HepG2 (cell line): ENCODE data around the gene ARMC5. TPM values are rescaled to one million over a fixed set of nuclear protein-coding genes. Genes with fewer than 3 reads are reported as not detected.
A peak's percentile ranks its signal among the peaks of the same experiment; 100 is the strongest.
"Not testable (repeated sequence)": the region's sequence is repeated elsewhere in the genome, so short reads cannot be mapped to it uniquely, and the experiment has no call there.

Experiments used
- ATAC-seq: fragments of 200-7000 bp; cut with Tn5 transposase; 3 replicates; pipeline ENCODE4 v1.9.1; 2020; ENCODE audit warnings: mild to moderate bottlenecking, moderate library complexity
- BruUV-seq: library from RNA; stranded (reverse); fragments of 400-500 nt; replicated peaks from 2 replicates; lab custom pipeline; 2021; lab: Mats Ljungman, UMichigan
- CTCF ChIA-PET: fragments of 300-600 bp; formaldehyde crosslinking; extraction: SDS; loops from one replicate; lab custom pipeline; 2021; ENCODE audit warnings: low total read pairs, inconsistent platforms, low intra/inter-chr PET ratio; lab: Yijun Ruan, JAX
- POLR2A ChIA-PET: fragments of 350-600 bp; sonication (Branson Sonifier 250); formaldehyde crosslinking; loops from one replicate; lab custom pipeline; 2020; ENCODE audit warnings: antibody characterized with exemption, inconsistent platforms; lab: Yijun Ruan, JAX
- DNase-seq: peaks from one replicate; pipeline ENCODE4 v3.0.0-alpha.2; 2015; ENCODE audit warnings: low spot score
- FAIRE-seq: peaks from 3 replicates; lab custom pipeline; 2011; peaks lifted over from hg19 to GRCh38; lab: Jason Lieb, UNC
- H2AFZ ChIP-seq: one replicate; pipeline ENCODE4 v1.6.1; 2011; ENCODE audit warnings: low read length, inconsistent platforms
- H3K27ac ChIP-seq: fragments of 300-600 bp; 3 replicates; pipeline ENCODE4 v1.8.0; 2011; ENCODE audit warnings: mixed run types, mild to moderate bottlenecking, mixed read lengths, low read length, inconsistent platforms; ENCODE audit not compliant: insufficient read depth; ENCODE audit errors: extremely low read length
- H3K27me3 ChIP-seq, 2 experiments: fragments of 200-600 bp in 1 of 2; 2 replicates in 1 of 2; 3 replicates in 1 of 2; pipeline versions ENCODE4 v1.6.0 to v1.8.0; 2011; ENCODE audit warnings: low read length in 2 of 2, mild to moderate bottlenecking in 2 of 2, moderate library complexity in 2 of 2, inconsistent platforms in 1 of 2; ENCODE audit not compliant: insufficient read depth in 2 of 2, control insufficient read depth in 1 of 2
- H3K36me3 ChIP-seq, 2 experiments: fragments of 200-600 bp in 1 of 2; replicated peaks in 1 of 2; 2 replicates in 1 of 2; 3 replicates in 1 of 2; pipeline versions ENCODE4 v1.5.1 to v1.8.0; 2011; ENCODE audit warnings: low read length in 2 of 2, inconsistent platforms in 1 of 2; ENCODE audit not compliant: insufficient read depth in 2 of 2, control insufficient read depth in 1 of 2
- H3K4me1 ChIP-seq: 2 replicates; pipeline ENCODE4 v1.5.1; 2012; ENCODE audit warnings: low read length, inconsistent platforms; ENCODE audit not compliant: insufficient read depth
- H3K4me2 ChIP-seq: 2 replicates; pipeline ENCODE4 v1.6.0; 2011; ENCODE audit warnings: low read depth, low read length, inconsistent platforms
- H3K4me3 ChIP-seq, 3 experiments: fragments of 200-600 bp in 1 of 3; sonication (generic), shearing (Covaris generic) in 1 of 3; replicated peaks in 1 of 3; 2 replicates each; pipeline ENCODE4 v1.5.1; 2011 to 2016; ENCODE audit warnings: low read length in 3 of 3, inconsistent platforms in 2 of 3, low read depth in 2 of 3, mild to moderate bottlenecking in 2 of 3, control low read depth in 1 of 3, mixed read lengths in 1 of 3; ENCODE audit not compliant: insufficient read depth in 1 of 3
- H3K79me2 ChIP-seq: one replicate; pipeline ENCODE4 v1.6.1; 2011; ENCODE audit warnings: low read length, inconsistent platforms; ENCODE audit not compliant: insufficient read depth
- H3K9ac ChIP-seq: 2 replicates; pipeline ENCODE4 v1.6.0; 2011; ENCODE audit warnings: mild to moderate bottlenecking, low read depth, low read length, inconsistent platforms; ENCODE audit not compliant: insufficient read depth
- H3K9me3 ChIP-seq: 2 replicates; pipeline ENCODE4 v1.5.1; 2012; ENCODE audit warnings: mild to moderate bottlenecking, low read length
- H4K20me1 ChIP-seq: 2 replicates; pipeline ENCODE4 v1.6.0; 2011; ENCODE audit warnings: inconsistent platforms, mild to moderate bottlenecking, low read length, moderate library complexity; ENCODE audit not compliant: insufficient read depth
- ADNP ChIP-seq: sonication (generic); formaldehyde crosslinking; IDR thresholded peaks from 2 replicates; pipeline ENCODE4 v1.4.0; 2020; ENCODE audit warnings: missing genetic modification reagents
- ZNF543 ChIP-seq: sonication (generic); formaldehyde crosslinking; IDR thresholded peaks from 2 replicates; pipeline ENCODE4 v1.4.0; 2020; ENCODE audit warnings: mild to moderate bottlenecking, missing genetic modification reagents
- WGBS: methylation state at CpG from one replicate; pipeline ENCODE4 v1.1.6; 2017; ENCODE audit warnings: low lambda C conversion rate; 5-methylcytosine and 5-hydroxymethylcytosine counted together
- in situ Hi-C: cut with HindIII; loops from 2 replicates; pipeline ENCODE4 v1.10.0; 2017; ENCODE audit warnings: low pct_unique_long_range_greater_than_20kb; ENCODE audit not compliant: extremely low pct_ligation_motif_present
- intact Hi-C: fragments of 100-400 bp; cut with micrococcal nuclease; formaldehyde crosslinking; loops from one replicate; pipeline ENCODE4 v1.10.0; 2022; ENCODE audit not compliant: unreplicated experiment
- polyA plus RNA-seq, 8 experiments: library from polyadenylated mRNA; depleted of rRNA in 3 of 8; stranded (reverse) in 7 of 8; unstranded in 1 of 8; fragments of >200 nt; fragmentation: Illumina TruSeq in 4 of 8; extraction: Trizol in 4 of 8; gene quantifications; 2 replicates each; pipeline versions ENCODE4 v1.2.1 to v1.2.3, GENCODE V29; 2011 to 2016; ENCODE audit warnings: low read depth in 4 of 8, missing spikeins in 1 of 8, mixed read lengths in 1 of 8; ENCODE audit not compliant: insufficient read depth in 1 of 8
- total RNA-seq, 5 experiments: library from RNA; depleted of rRNA; stranded (reverse); fragments of >200 nt; fragmentation: Illumina TruSeq; extraction: Trizol; gene quantifications; 2 replicates each; pipeline ENCODE4 v1.2.3, GENCODE V29; 2016; ENCODE audit warnings: low read depth in 1 of 5
- TF ChIP-seq, protein P1 (sequence below): sonication (generic); formaldehyde crosslinking; IDR thresholded peaks from 2 replicates; pipeline ENCODE4 v1.8.0; 2022; ENCODE audit warnings: mild to moderate bottlenecking, missing genetic modification reagents, moderate library complexity

Gene ARMC5
- total and polyA plus RNA-seq, 2 of the 13 experiments (the other 11 are each of a cell fraction or from before 2014, with no cell fraction given), result 10.8 to 22.3 TPM

DNA sequence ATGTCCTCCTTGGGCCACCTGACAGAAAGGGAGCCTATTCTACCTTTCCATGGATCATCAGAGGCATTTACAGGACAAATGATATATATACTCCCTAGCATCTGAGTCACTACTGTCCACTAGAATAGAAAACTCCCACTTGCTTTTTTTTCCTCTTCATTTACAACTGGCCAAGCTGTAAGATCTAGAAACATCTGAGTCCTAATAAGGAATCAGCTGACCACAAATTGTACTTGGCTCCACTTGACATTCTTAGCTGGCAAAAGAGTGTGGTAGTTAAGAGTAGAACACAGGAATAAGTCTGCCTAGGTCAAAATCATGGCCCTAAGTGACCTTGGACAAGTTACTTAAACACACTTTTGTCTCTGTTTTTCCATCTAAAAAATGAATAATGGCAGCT lies 43.7 kb downstream of the ARMC5 start:
- Histone ChIP-seq H3K4me3 (no peak overlapping the region), H3K4me2 (no peak overlapping the region), H3K9ac (no peak overlapping the region), H3K27ac (no peak overlapping the region), H4K20me1 (no peaks in the 10 kb centered on the region), H3K4me1 (peaks cover 49% of the 10 kb centered on the region), H3K27me3 (no peaks in the 10 kb centered on the region; a peak in 1 of 5 replicates), H3K79me2 (peaks cover 17% of the 10 kb centered on the region), H3K9me3 (no peaks in the 10 kb centered on the region), H3K36me3 (peaks cover 7 to 35% of the 10 kb centered on the region in 2 experiments; a peak in 4 of 5 replicates), H2AFZ (no peak overlapping the region)
- in situ Hi-C loops, result no loop called here
- ChIA-PET POLR2A (interaction anchor here (0.7 to 2.5 kb wide), 5 partner anchors 19 to 324 kb away, joined by 3 to 13 read pairs (median 7); partner anchors contain the start of gene ARMC5), CTCF (no interaction called here)
- intact Hi-C loops, result no loop called here
- DNase-seq (no peak), FAIRE-seq (no peak), ATAC-seq (no peak)
- no TSS peak for BruUV-seq
- TF ChIP-seq, protein P1, sequence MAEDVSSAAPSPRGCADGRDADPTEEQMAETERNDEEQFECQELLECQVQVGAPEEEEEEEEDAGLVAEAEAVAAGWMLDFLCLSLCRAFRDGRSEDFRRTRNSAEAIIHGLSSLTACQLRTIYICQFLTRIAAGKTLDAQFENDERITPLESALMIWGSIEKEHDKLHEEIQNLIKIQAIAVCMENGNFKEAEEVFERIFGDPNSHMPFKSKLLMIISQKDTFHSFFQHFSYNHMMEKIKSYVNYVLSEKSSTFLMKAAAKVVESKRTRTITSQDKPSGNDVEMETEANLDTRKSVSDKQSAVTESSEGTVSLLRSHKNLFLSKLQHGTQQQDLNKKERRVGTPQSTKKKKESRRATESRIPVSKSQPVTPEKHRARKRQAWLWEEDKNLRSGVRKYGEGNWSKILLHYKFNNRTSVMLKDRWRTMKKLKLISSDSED, result no peak
- TF ChIP-seq ZNF543 (CRISPR knock-in tag) (0 out of 2 replicates have a peak, but pooled peaks have one; percentile 40), ADNP (no peak)

DNA sequence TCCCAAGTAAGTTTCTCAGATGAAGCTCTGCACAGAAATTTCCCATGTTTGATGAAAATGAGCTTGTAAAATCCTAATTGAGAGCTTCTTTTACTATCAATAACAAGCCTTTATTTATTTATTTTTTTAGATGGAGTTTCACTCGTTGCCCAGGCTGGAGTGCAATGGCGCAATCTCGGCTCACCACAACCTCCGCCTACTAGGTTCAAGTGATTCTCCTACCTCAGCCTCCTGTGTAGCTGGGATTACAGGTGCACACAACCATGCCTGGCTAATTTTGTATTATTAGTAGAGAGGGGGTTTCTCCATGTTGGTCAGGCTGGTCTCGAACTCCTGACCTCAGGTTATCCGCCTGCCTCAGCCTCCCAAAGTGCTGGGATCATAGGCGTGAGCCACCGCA lies 44.3 kb downstream of the ARMC5 start:
- H3K9me3 ChIP-seq, H3K27ac ChIP-seq, CTCF ChIA-PET, H3K27me3 ChIP-seq, FAIRE-seq, H3K9ac ChIP-seq, H3K4me3 ChIP-seq, H3K4me2 ChIP-seq, H2AFZ ChIP-seq, BruUV-seq, DNase-seq, in situ Hi-C loops, intact Hi-C loops, ATAC-seq, H4K20me1 ChIP-seq: not testable (repeated sequence)
- POLR2A ChIA-PET, result interaction anchor here (0.7 to 2.5 kb wide), 5 partner anchors 20 to 324 kb away, joined by 3 to 13 read pairs (median 7); partner anchors contain the start of gene ARMC5
- peaks cover 18% of the 10 kb centered on the region for H3K79me2 ChIP-seq
- WGBS, result 97% methylated on average over 8 of the region's 8 CpGs
- H3K36me3 ChIP-seq, result peaks cover 3 to 30% of the 10 kb centered on the region in 2 experiments; a peak in 3 of 5 replicates
- peaks cover 49% of the 10 kb centered on the region for H3K4me1 ChIP-seq
